ENCODE measurements around the gene DCTN5.
A peak's percentile ranks its signal among the peaks of the same experiment; 100 is the strongest.

Gene DCTN5

DNA sequence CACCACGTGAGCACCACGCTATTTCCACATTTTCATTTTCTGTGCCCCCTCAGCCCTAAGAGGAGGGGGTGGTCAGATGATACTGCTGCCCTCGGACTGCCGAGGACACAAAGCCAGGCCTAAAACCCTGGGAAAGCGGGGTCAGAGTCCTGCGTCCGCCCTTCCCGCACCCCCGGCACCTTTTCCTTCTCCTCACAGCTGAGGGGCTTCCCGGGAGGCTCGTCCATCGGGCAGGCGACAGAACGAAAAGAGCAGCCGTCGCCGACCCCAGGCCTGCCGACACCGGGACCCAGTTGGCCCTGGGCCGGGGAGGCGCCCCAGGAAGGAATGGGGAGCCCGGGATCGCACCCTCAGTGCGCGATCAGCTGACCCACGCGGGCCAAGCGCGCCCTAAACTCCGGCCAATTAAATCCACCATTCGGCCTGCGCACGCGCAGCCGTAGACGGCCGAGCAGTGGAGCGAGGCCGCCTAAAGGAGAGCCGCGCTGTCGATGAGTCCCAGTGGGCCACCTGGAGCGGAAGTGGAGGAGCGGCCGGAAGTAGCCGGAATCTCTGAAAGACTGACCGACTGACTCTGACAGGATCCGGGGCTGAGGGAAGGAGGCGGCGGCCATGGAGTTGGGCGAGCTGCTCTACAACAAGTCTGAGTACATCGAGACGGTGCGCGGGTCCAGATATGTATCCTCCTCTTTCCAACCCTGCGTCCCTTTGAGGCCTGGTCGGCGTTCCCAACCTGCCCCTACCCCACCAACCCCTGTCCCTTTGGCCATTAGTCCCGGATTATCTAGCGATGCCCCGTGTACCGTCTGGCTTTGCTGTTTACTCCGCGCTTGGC, at the start of gene DCTN5, which contains the start of gene PALB2:
TSS of gene DCTN5 (plus strand) at position 536 of the 835 bp plus-strand sequence. CDS start at position 613, 77 bp downstream.
TSS of gene PALB2 (minus strand) at position 380 of the 835 bp plus-strand sequence. CDS start at position 227, 153 bp downstream.
- TF ChIP-seq, protein P1, sequence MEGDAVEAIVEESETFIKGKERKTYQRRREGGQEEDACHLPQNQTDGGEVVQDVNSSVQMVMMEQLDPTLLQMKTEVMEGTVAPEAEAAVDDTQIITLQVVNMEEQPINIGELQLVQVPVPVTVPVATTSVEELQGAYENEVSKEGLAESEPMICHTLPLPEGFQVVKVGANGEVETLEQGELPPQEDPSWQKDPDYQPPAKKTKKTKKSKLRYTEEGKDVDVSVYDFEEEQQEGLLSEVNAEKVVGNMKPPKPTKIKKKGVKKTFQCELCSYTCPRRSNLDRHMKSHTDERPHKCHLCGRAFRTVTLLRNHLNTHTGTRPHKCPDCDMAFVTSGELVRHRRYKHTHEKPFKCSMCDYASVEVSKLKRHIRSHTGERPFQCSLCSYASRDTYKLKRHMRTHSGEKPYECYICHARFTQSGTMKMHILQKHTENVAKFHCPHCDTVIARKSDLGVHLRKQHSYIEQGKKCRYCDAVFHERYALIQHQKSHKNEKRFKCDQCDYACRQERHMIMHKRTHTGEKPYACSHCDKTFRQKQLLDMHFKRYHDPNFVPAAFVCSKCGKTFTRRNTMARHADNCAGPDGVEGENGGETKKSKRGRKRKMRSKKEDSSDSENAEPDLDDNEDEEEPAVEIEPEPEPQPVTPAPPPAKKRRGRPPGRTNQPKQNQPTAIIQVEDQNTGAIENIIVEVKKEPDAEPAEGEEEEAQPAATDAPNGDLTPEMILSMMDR (IDR thresholded peaks at IDR 0.05; ENCODE audit: borderline replicate concordance, control extremely low read depth, extremely low read depth, insufficient read depth, missing control alignments) = no peak
- in situ Hi-C loops (cut with MboI; ENCODE audit: low sequenced_read_pairs, unreplicated experiment) = no loop called here
- DNase-seq (ENCODE audit: low spot score) = peak; percentile 98

DNA sequence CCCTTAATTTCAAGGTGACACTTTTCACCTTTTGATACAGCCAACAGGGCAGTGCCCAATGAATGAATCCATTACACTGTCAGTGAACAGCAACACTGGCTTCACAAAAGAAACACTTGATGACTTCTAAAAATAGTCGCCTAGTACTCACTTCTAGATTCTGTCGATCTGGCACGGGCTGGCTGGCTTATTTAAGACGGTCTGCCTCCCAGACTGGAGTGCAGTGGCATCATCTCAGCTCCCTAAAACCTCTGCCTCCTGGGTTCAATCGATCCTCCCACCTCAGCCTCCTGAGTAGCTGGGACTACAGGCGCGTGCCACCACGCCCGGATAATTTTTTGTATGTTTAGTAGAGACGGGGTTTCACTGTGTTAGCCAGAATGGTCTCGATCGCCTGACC, 47.1 kb upstream of the DCTN5 start:
- TF ChIP-seq, protein P1 (IDR thresholded peaks at IDR 0.05; ENCODE audit: borderline replicate concordance, control extremely low read depth, extremely low read depth, insufficient read depth, missing control alignments) = no peak
- in situ Hi-C loops (cut with MboI; ENCODE audit: low sequenced_read_pairs, unreplicated experiment) = no loop called here
- DNase-seq (ENCODE audit: low spot score) = no peak

GRCh38 chr16:23595246-23595950, 45.9 kb upstream of the DCTN5 start:
- in situ Hi-C loops (cut with MboI; ENCODE audit: low sequenced_read_pairs, unreplicated experiment) = no loop called here
- TF ChIP-seq, protein P1 (IDR thresholded peaks at IDR 0.05; ENCODE audit: borderline replicate concordance, control extremely low read depth, extremely low read depth, insufficient read depth, missing control alignments) = no peak
- DNase-seq (ENCODE audit: low spot score) = no peak

DNA sequence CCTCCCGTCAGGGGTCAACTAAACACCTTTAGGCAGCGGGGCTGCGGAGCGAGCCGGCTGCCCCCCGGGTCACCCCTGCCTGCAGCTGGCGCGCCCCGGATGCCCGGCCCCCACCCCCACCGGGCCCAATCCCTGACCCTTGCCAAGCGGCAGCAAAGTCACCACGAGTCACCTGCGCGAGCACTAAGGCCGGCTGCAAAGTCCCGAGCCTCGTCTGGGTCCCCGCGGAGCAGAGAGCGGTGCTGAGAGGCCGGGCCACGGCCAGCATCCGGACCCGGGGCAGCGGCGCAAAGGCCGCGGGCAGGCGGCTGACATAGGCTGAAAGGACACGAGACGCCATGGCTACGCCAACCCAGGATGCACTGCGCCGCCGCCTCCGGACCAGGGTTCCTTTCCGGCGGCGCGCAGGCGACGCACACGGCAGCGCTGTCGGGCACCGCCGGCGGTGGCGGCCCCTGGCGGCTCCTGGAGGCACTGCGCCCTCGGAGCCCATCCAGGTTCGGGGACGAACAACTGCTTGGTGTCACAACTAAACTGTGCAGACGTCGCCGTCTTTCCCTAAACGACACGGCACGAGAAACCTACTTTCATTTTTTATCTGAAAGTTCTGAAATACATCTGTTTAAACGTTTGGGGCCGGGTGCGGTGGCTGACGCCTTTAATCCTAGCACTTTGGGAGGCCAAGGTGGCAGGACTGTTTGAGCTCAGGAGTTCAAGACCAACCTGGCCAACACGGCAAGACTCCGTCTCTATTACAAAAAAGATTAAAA, 45.1 kb upstream of the DCTN5 start, which contains the start of gene NDUFAB1:
TSS of gene NDUFAB1 (minus strand) at position 366 of the 770 bp plus-strand sequence. CDS start at position 340, 26 bp downstream.
- DNase-seq (ENCODE audit: low spot score) = peak; percentile 95
- in situ Hi-C loops (cut with MboI; ENCODE audit: low sequenced_read_pairs, unreplicated experiment) = no loop called here
- TF ChIP-seq, protein P1 (IDR thresholded peaks at IDR 0.05; ENCODE audit: borderline replicate concordance, control extremely low read depth, extremely low read depth, insufficient read depth, missing control alignments) = peak; percentile 100

DNA sequence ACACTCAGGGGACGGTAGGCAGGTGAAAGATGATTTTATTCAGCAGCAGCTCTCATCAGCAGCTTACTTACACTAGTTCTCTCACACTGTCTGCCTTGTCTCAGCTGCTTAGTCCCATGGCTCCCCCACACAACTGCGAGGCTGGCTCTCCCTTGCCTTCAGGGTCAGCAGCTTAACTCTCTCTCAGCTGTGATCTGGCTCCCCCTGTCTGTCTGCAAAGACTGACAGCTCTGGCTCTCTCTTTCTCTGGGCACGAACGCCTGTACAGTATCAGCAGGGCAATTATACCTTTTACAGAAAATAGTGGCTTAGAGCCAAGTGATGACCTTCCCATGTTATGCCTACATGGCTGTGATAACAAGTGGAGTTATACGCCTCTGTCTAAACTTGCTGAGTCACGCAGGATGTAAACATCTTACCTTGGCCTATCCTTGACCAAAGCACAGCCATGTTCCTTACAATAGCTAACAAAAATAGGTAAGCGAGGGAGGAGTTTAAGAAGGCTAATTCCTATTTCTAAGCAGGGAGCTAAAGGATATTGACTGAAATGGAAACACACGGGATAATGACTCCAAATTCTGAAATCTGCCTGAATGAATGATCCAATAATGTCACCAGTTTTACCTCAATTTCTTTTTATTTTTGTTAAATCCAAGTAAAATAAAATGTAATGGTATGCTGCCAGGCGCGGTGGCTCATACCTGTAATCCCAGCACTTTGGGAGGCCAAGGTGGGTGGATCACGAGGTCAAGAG, 44.1 kb upstream of the DCTN5 start:
- TF ChIP-seq, protein P1 (IDR thresholded peaks at IDR 0.05; ENCODE audit: borderline replicate concordance, control extremely low read depth, extremely low read depth, insufficient read depth, missing control alignments) = peak; percentile 45
- in situ Hi-C loops (cut with MboI; ENCODE audit: low sequenced_read_pairs, unreplicated experiment) = no loop called here

More for the DNA sequence above, 44.1 kb upstream of the DCTN5 start:
- peak; percentile 49 for DNase-seq (ENCODE audit: low spot score)

Data from GM13976 (cell line).